Chondrocyte (in vitro differentiated cells): ENCODE data around the gene SP3. TPM values are rescaled to one million over a fixed set of nuclear protein-coding genes. Genes with fewer than 3 reads are reported as not detected.

Experiments
- DNase-seq: peaks from one replicate; pipeline ENCODE4 v3.0.0; 2021; ENCODE audit warnings: mixed read lengths, low spot score
- H3K27ac Mint-ChIP-seq: one replicate; pipeline ENCODE4 v1.8.0; 2021; ENCODE audit warnings: mild to moderate bottlenecking, moderate library complexity, mixed read lengths; ENCODE audit not compliant: unreplicated experiment
- H3K27me3 Mint-ChIP-seq: 2 replicates; pipeline ENCODE4 v1.8.0; 2021; ENCODE audit warnings: low read depth, mixed read lengths
- H3K36me3 Mint-ChIP-seq: 2 replicates; pipeline ENCODE4 v1.8.0; 2021; ENCODE audit warnings: low read depth, mixed read lengths
- H3K4me1 Mint-ChIP-seq: 2 replicates; pipeline ENCODE4 v1.8.0; 2021; ENCODE audit warnings: low read depth, mild to moderate bottlenecking, mixed read lengths
- H3K4me3 Mint-ChIP-seq: one replicate; pipeline ENCODE4 v1.8.0; 2021; ENCODE audit warnings: mild to moderate bottlenecking, moderate library complexity, mixed read lengths; ENCODE audit not compliant: unreplicated experiment
- H3K9me3 Mint-ChIP-seq: 2 replicates; pipeline ENCODE4 v1.8.0; 2021; ENCODE audit warnings: low read depth, mixed read lengths
- CTCF ChIP-seq: fragments of 200-600 bp; sonication (generic); IDR thresholded peaks from 2 replicates; pipeline ENCODE4 v1.5.0; 2021; ENCODE audit warnings: antibody characterized with exemption, mild to moderate bottlenecking, moderate library complexity
- total RNA-seq: library from RNA; stranded (reverse); gene quantifications from 3 replicates; pipeline ENCODE4 v1.2.1, GENCODE V29; 2021

The SP3 gene
- total RNA-seq, 1 donor from 2014 or later, result 59.4 TPM

- Mint-ChIP-seq H3K4me3 (no peak overlapping the region), H3K36me3 (peaks cover 24% of the 10 kb centered on the region), H3K27ac (no peak overlapping the region), H3K27me3 (no peaks in the 10 kb centered on the region), H3K4me1 (peaks cover 49% of the 10 kb centered on the region), H3K9me3 (peaks cover 4% of the 10 kb centered on the region)
- TF ChIP-seq CTCF, result no peak
- no peak for DNase-seq
Measured at GRCh38 chr2:173955004-173955403, 10.2 kb downstream of the SP3 start.

- peaks cover 42% of the 10 kb centered on the region for H3K4me1 Mint-ChIP-seq
- H3K36me3 Mint-ChIP-seq, result peaks cover 21% of the 10 kb centered on the region
- no peak for TF ChIP-seq CTCF
- no peak for DNase-seq
- no peaks in the 10 kb centered on the region for H3K27me3 Mint-ChIP-seq
- no peak overlapping the region for H3K27ac Mint-ChIP-seq
- peaks cover 4% of the 10 kb centered on the region for H3K9me3 Mint-ChIP-seq
- H3K4me3 Mint-ChIP-seq, result no peak overlapping the region
Measured at GRCh38 chr2:173953047-173953424, 12.1 kb downstream of the SP3 start.

GRCh38 chr2:173952267-173953046 is 12.7 kb downstream of the SP3 start:
- no peak for TF ChIP-seq CTCF
- H3K4me3 Mint-ChIP-seq, result no peak overlapping the region
- H3K36me3 Mint-ChIP-seq, result peaks cover 21% of the 10 kb centered on the region
- no peaks in the 10 kb centered on the region for H3K27me3 Mint-ChIP-seq
- H3K27ac Mint-ChIP-seq, result no peak overlapping the region
- peaks cover 43% of the 10 kb centered on the region for H3K4me1 Mint-ChIP-seq
- no peak for DNase-seq
- H3K9me3 Mint-ChIP-seq, result peaks cover 4% of the 10 kb centered on the region

DNA sequence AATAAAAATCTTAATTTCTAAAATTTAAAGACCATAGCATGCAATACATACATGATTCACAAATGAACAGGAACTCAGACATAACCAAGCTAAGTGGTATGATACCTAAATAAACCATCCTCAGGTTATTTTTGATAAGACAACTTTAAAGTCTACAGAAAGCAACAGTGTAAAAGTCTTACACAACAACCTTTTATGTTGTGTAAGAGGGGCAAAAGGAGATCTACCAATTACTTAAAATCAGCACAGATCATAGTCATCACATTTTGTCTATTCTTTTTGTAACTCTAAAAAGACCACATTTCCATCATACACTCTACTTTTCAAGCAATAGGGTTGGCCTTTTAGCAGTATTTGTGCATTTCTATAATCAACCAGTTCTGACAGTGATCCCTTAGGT is 16.3 kb downstream of the SP3 start:
- no peak for TF ChIP-seq CTCF
- Mint-ChIP-seq H3K4me1 (peaks cover 38% of the 10 kb centered on the region), H3K9me3 (peaks cover 4% of the 10 kb centered on the region), H3K27me3 (no peaks in the 10 kb centered on the region), H3K27ac (no peak overlapping the region), H3K4me3 (no peak overlapping the region), H3K36me3 (peaks cover 5% of the 10 kb centered on the region)
- DNase-seq, result no peak

DNA sequence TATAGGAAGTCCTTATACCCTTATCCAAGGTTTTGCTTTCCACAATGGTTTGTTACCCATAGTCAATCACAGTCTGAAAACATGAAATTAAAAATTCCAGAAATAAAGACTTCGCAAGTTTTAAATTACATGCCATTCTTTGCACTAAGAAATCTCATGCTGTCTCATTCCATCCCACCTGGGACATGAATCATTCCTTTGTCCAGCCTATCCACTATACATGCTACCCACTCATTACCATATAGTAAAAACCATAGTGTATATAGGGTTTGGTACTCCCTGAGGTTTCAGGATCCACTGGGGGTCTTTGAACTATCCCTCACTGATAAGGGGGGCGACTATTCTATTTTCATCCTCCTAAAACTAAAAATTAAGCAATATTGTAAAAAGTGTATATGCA is 17.0 kb downstream of the SP3 start:
- Mint-ChIP-seq H3K4me1 (peaks cover 42% of the 10 kb centered on the region), H3K36me3 (peaks cover 5% of the 10 kb centered on the region), H3K27me3 (no peaks in the 10 kb centered on the region), H3K9me3 (peaks cover 4% of the 10 kb centered on the region), H3K27ac (no peak overlapping the region), H3K4me3 (no peak overlapping the region)
- no peak for DNase-seq
- TF ChIP-seq CTCF, result no peak
